OCI-LY1 (cell line): ENCODE data around the gene TBL1Y.

Source experiments
- EZH2 ChIP-seq: fragments of 200-600 bp; sonication (generic), shearing (Covaris generic); IDR thresholded peaks from 2 replicates; pipeline ENCODE4 v1.8.0; 2017; ENCODE audit warnings: borderline replicate concordance, mixed run types, mild to moderate bottlenecking, antibody characterized with exemption, low read length, moderate library complexity, mixed read lengths
- TF ChIP-seq, protein P1 (sequence below): fragments of 200-600 bp; sonication (generic), shearing (Covaris generic); IDR thresholded peaks from 2 replicates; pipeline ENCODE4 v1.5.1; 2017; ENCODE audit warnings: mild to moderate bottlenecking, antibody characterized with exemption, low read length, moderate library complexity, mixed read lengths

DNA sequence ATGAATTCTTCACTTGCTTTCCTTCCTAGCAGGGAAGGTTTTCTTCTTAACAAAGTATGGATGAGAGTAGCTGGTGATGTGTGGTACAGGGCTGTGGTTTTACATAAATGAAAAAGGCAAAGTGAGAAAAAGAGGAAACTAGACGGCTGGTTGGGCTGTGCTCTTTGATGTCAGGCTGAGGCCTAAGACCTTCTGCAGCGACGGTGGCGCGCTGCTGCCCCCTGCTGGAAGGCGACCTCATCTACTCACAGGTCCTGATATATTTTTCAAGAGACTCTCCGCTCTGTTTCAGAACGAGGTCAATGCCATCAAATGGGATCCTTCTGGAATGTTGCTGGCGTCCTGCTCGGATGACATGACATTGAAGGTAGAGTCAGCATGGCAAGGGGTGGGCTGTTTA, 175.1 kb downstream of the TBL1Y start:
- TF ChIP-seq, protein P1, sequence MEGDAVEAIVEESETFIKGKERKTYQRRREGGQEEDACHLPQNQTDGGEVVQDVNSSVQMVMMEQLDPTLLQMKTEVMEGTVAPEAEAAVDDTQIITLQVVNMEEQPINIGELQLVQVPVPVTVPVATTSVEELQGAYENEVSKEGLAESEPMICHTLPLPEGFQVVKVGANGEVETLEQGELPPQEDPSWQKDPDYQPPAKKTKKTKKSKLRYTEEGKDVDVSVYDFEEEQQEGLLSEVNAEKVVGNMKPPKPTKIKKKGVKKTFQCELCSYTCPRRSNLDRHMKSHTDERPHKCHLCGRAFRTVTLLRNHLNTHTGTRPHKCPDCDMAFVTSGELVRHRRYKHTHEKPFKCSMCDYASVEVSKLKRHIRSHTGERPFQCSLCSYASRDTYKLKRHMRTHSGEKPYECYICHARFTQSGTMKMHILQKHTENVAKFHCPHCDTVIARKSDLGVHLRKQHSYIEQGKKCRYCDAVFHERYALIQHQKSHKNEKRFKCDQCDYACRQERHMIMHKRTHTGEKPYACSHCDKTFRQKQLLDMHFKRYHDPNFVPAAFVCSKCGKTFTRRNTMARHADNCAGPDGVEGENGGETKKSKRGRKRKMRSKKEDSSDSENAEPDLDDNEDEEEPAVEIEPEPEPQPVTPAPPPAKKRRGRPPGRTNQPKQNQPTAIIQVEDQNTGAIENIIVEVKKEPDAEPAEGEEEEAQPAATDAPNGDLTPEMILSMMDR: peak; percentile 70
- no peak for TF ChIP-seq EZH2
